K562 (cell line): ENCODE data around the gene IPO13. TPM values are rescaled to one million over a fixed set of nuclear protein-coding genes. Genes with fewer than 3 reads are reported as not detected.

ENCODE experiments used
- ARID3B ChIP-seq: fragments of 250-450 bp; sonication (Bioruptor Pico); IDR thresholded peaks from 2 replicates; pipeline ENCODE4 v1.4.0; 2020; ENCODE audit warnings: borderline replicate concordance
- BRD9 ChIP-seq: fragments of 450-650 bp; IDR thresholded peaks from 2 replicates; pipeline ENCODE4 v1.6.1; 2018; ENCODE audit warnings: low read depth; ENCODE audit not compliant: partially characterized antibody
- CCNT2 ChIP-seq: IDR thresholded peaks from 2 replicates; pipeline ENCODE4 v1.6.1; 2011; ENCODE audit warnings: borderline replicate concordance, low read depth, mild to moderate bottlenecking, moderate library complexity, mixed read lengths, low read length; ENCODE audit not compliant: insufficient read length; ENCODE audit errors: extremely low read depth
- CTCF ChIP-seq, 3 experiments: IDR thresholded peaks in 2 of 3; conservative IDR thresholded peaks in 1 of 3; 2 replicates each; pipeline ENCODE4 v1.5.1; 2011 to 2012; ENCODE audit warnings: low read length in 3 of 3, mild to moderate bottlenecking in 3 of 3, control low read depth in 2 of 3, improper control_type of control experiment in 1 of 3, inconsistent platforms in 1 of 3, low read depth in 1 of 3, mixed read lengths in 1 of 3, moderate library complexity in 1 of 3; ENCODE audit not compliant: insufficient read depth in 2 of 3
- ELF4 ChIP-seq: fragments of 450-650 bp; formaldehyde crosslinking; IDR thresholded peaks from 2 replicates; pipeline ENCODE4 v1.4.0; 2022; ENCODE audit warnings: missing genetic modification characterization
- FOS ChIP-seq: IDR thresholded peaks from 3 replicates; pipeline ENCODE4 v1.6.1; 2011; ENCODE audit not compliant: insufficient read length; ENCODE audit errors: extremely low read depth
- FOXJ3 ChIP-seq: sonication (generic); formaldehyde crosslinking; IDR thresholded peaks from 2 replicates; pipeline ENCODE4 v1.4.0; 2020; ENCODE audit warnings: mild to moderate bottlenecking, missing genetic modification reagents
- GABPB1 ChIP-seq: sonication (generic); formaldehyde crosslinking; IDR thresholded peaks from 2 replicates; pipeline ENCODE4 v1.8.0; 2022; ENCODE audit warnings: mild to moderate bottlenecking, missing genetic modification reagents
- HMG20A ChIP-seq: fragments of 450-650 bp; formaldehyde crosslinking; conservative IDR thresholded peaks from 2 replicates; pipeline ENCODE4 v1.4.0; 2020; ENCODE audit warnings: mild to moderate bottlenecking, mixed read lengths
- MAFK ChIP-seq: IDR thresholded peaks from 2 replicates; pipeline ENCODE4 v1.6.1; 2011; ENCODE audit warnings: low read length, improper control_type of control experiment
- MLX ChIP-seq, 2 experiments: fragments of 450-650 bp in 1 of 2; sonication (generic) in 1 of 2; formaldehyde crosslinking; conservative IDR thresholded peaks; 2 replicates each; pipeline versions ENCODE4 v1.4.0 to v1.8.1; 2020 to 2022; ENCODE audit warnings: mild to moderate bottlenecking in 1 of 2, missing genetic modification reagents in 1 of 2
- NFRKB ChIP-seq: fragments of 450-650 bp; IDR thresholded peaks from 2 replicates; pipeline ENCODE4 v1.6.1; 2016; ENCODE audit warnings: low read depth
- NFYB ChIP-seq: IDR thresholded peaks from 2 replicates; pipeline ENCODE4 v1.6.1; 2011; ENCODE audit warnings: mild to moderate bottlenecking, moderate library complexity; ENCODE audit not compliant: insufficient read length; ENCODE audit errors: extremely low read depth
- RCOR1 ChIP-seq, 2 experiments: IDR thresholded peaks; 2 replicates each; pipeline ENCODE4 v1.6.1; 2012; ENCODE audit warnings: low read depth in 2 of 2, low read length in 2 of 2, borderline replicate concordance in 1 of 2, improper control_type of control experiment in 1 of 2
- TAL1 ChIP-seq: fragments of 450-650 bp; IDR thresholded peaks from 2 replicates; pipeline ENCODE4 v1.6.1; 2016; ENCODE audit warnings: mild to moderate bottlenecking
- THRA ChIP-seq: fragments of 450-650 bp; IDR thresholded peaks from 2 replicates; pipeline ENCODE4 v1.6.1; 2017; ENCODE audit warnings: mild to moderate bottlenecking, moderate library complexity
- ZNF134 ChIP-seq: fragments of 250-450 bp; sonication (Bioruptor Pico); conservative IDR thresholded peaks from 2 replicates; pipeline ENCODE4 v1.4.0; 2020
- ZNF639 ChIP-seq, 2 experiments: fragments of 200-800 bp in 1 of 2; sonication (Bioruptor generic) in 1 of 2; sonication (generic) in 1 of 2; formaldehyde crosslinking in 1 of 2; IDR thresholded peaks in 1 of 2; conservative IDR thresholded peaks in 1 of 2; 2 replicates each; pipeline versions ENCODE4 v1.5.0 to v1.6.1; 2016 to 2020; ENCODE audit warnings: missing compliant biosample characterization in 1 of 2, missing genetic modification characterization in 1 of 2, missing genetic modification reagents in 1 of 2
- ZNF696 ChIP-seq: fragments of 250-450 bp; sonication (Bioruptor Pico); conservative IDR thresholded peaks from 2 replicates; pipeline ENCODE4 v1.4.0; 2020; ENCODE audit warnings: mild to moderate bottlenecking, moderate library complexity
- ZSCAN32 ChIP-seq: fragments of 450-650 bp; formaldehyde crosslinking; IDR thresholded peaks from 2 replicates; pipeline ENCODE4 v1.4.0; 2020; ENCODE audit warnings: mild to moderate bottlenecking, moderate library complexity
- polyA plus RNA-seq, 8 experiments: library from polyadenylated mRNA; depleted of rRNA in 4 of 8; stranded (reverse) in 5 of 8; unstranded in 3 of 8; fragments of >200 nt; fragmentation: Nextera tagmentation in 2 of 8; fragmentation: Illumina TruSeq in 1 of 8; extraction: Ambion mirVana in 2 of 8; extraction: Trizol in 1 of 8; gene quantifications; 2 replicates each; pipeline versions ENCODE4 v1.2.1 to v1.2.3, GENCODE V29; 2011 to 2014; ENCODE audit warnings: inconsistent platforms in 1 of 8, missing spikeins in 1 of 8
- total RNA-seq, 7 experiments: library from RNA; depleted of rRNA in 6 of 7; stranded (reverse); fragments of >200 nt in 6 of 7; fragmentation: Illumina TruSeq in 2 of 7; extraction: Trizol in 2 of 7; gene quantifications; 2 replicates each; pipeline versions ENCODE4 v1.2.1 to v1.2.3, GENCODE V29; 2011 to 2021; ENCODE audit warnings: low replicate concordance in 1 of 7

Gene IPO13
- total and polyA plus RNA-seq, 9 of the 15 experiments (the other 6 are each of a cell fraction or from before 2014, with no cell fraction given) = 7.0 to 30.8 (median 16.2) TPM

- TF ChIP-seq HMG20A (CRISPR knock-in tag) (no peak), CCNT2 (no peak), THRA (no peak), ELF4 (CRISPR knock-in tag) (no peak), NFRKB (no peak), ZSCAN32 (CRISPR knock-in tag) (no peak), GABPB1 (no peak), ZNF696 (CRISPR knock-in tag) (no peak), RCOR1 (IDR thresholded peaks at IDR 0.05; ENCODE audit: borderline replicate concordance in 1 of 2, low read depth in 2 of 2, low read length in 2 of 2) (no peak), MLX (CRISPR knock-in tag; conservative IDR thresholded peaks at IDR 0.05) (no peak), TAL1 (no peak), MAFK (no peak), CTCF (IDR thresholded peaks at IDR 0.05 in 2 of 3, conservative IDR thresholded peaks at IDR 0.05 in 1 of 3; ENCODE audit: insufficient read depth in 2 of 3, low read depth in 1 of 3, low read length in 3 of 3) (peak in 2 of 3 experiments; percentile 16 to 20; a peak in 2 of 6 replicates), FOXJ3 (CRISPR knock-in tag) (no peak), ZNF639 (CRISPR knock-in tag; conservative IDR thresholded peaks at IDR 0.05 in 1 of 2, IDR thresholded peaks at IDR 0.05 in 1 of 2) (no peak), NFYB (no peak), FOS (no peak), ARID3B (CRISPR knock-in tag) (no peak), ZNF134 (CRISPR knock-in tag) (no peak), BRD9 (no peak)
These were observed 43.8 kb downstream of the IPO13 start (continued) for GRCh38 chr1:43990271-43991199.
